ENCODE data around the gene IGLL1.
"Not testable (repeated sequence)": the region's sequence is repeated elsewhere in the genome, so short reads cannot be mapped to it uniquely, and the experiment has no call there.

IGLL1 gene

GRCh38 chr22:23591201-23591791, 11.2 kb upstream of the IGLL1 start:
- peak in 1 of 2 experiments; percentile 34 for DNase-seq

DNA sequence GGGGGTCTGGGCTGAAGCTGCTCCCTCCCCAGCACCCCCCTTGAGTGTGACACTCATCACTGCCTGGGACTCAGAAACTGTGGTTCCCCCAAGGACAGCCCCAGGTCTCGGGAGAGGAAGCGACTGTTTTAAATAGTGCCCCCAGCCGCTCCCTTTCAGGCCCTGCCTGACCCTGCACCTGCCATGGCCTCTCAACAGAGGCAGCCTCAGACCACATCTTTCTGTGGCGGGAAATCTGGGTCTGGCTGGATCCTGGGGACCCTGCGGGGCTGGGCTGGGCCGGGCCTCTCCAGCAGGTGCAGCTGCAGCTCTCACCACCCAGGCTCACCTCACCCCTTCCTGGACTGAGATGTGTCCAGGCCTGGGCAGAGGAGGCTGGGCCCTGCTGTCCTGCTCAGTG, 3.7 kb upstream of the IGLL1 start:
- no peak for DNase-seq

DNA sequence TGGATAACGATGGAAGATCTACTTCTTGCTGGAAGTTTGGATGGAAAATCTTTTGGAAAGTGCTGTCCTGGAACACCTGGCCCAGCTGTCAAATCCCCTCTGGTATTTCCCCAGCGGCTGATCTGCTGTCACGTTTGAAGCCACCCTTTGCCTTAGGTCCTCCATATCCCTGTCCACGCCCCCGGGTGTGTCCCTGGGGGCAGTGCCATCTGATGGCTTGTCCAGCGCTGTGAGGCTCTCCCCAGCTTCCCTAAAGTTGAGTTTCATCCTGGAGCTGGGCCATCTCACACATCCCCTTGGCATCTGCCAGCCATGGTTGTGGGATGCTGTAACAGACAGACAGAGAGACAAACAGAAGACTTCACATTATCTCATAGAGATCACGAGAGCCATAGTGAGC, 3.1 kb upstream of the IGLL1 start:
- DNase-seq = no peak

- no peak for DNase-seq
Measured at GRCh38 chr22:23581260-23581650, 1.2 kb upstream of the IGLL1 start.

GRCh38 chr22:23580576-23581259, 628 bp upstream of the IGLL1 start:
- no peak for DNase-seq

DNA sequence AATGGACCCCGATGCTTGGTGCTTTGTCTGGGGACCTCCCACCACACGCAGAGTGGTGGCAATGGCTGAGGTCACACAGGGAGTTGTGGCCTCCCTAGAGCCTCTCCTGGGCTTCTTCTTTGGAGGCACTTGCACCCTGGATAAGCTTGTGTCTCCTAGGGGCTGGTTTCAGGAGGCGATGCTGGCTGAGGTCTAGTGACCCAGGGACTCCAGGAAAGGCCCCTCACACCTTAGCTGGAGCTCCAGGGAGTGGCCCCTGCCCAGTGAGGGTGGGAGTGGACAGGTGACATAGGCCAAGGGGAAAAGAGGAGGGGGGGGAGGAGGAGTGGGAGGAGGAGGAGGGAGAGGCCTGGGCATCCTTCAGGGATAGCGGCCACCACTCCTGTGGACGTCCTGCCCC, 810 bp downstream of the IGLL1 start:
- DNase-seq = no peak

DNA sequence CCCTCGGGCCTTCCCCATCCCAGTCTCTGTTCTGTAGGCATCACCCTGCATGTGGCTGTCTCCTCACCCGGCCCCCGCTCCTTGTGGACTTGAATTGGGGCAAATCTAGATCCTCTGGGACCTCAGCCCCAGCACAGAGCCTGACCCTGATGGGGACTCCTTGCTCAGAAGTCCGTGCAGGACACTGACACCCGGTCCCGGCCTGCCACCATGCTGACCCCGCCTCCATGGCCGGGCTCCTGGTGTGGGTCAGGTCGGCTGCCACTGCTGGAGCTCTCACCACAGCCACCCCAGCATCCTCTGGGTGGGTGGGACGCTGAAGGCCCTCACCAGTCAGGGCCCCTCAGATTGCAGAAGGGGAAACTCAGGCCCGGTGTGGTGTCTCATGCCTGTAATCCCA, 1.8 kb downstream of the IGLL1 start:
- DNase-seq = no peak

DNA sequence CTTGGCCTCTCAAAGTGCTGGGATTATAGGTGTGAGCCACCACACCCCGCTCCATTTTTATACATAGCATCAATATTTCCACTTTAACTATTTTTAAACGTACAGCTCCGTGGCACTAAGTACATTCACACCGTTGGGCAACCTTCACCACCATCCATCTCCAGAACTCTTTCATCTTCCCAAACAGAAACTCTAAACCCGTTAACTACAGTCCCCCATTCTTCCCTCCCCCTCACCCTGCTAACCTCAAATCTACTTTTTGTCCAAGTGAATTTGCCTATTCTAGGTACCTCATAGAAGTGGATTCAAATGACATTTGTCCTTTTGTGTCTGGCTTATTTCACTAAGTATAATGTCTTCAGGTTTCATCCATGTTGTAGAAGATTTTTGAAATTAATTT, 3.4 kb downstream of the IGLL1 start:
- DNase-seq = no peak

- DNase-seq = no peak
Measured at GRCh38 chr22:23575601-23576000, 4.5 kb downstream of the IGLL1 start.

GRCh38 chr22:23574877-23575276, 5.2 kb downstream of the IGLL1 start:
- no peak for DNase-seq

DNA sequence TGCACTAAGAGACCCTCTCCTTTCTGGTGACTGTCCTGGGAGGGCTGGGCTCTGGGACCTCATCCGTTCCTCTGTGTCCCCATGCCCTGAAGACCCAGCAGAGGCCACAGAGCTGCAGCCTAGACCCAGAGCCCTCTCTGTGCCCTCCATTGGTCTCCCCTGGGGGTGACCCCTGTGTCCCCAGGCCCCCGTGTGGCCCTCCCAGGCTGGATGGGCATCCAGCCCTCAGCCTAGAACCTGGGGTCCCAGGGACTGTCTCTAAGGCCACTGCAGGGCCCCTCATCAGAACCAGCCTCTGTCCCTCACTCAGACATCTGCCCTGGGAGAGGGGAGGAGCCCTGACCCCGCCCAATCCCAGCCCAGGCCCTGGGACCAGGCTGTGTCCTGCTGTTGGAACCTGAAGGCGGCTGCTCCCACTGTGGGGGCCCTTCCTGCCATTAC, 5.7 kb downstream of the IGLL1 start:
- DNase-seq = no peak

DNA sequence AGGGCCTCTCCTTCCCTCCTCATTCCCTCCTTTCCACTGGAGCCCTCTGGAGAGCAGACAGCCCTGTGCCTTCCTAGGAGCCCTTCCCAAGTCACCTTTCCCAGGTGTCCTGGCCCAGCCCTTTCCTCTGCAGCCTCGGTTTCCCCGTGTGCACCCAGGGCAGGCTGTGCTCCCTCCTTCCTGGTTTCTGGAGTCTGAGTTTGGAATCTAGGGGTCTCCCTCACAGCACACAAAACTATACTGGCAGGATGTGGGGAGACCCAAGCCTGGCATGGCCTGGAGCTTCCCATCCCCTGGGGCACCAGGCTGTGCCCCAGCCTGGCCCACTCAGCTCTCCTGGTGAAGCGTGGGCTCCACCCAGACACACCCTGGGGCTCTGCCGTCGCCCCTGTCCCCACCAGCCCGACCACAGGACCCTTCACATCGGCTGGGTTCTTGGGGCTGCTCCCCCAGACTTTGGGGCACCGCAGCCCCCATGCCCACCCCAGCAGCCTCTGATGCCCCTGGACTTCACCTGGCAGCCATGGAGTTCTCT, 6.3 kb downstream of the IGLL1 start:
- DNase-seq = not testable (repeated sequence)

GRCh38 chr22:23573106-23573505, 7.0 kb downstream of the IGLL1 start:
- DNase-seq = not testable (repeated sequence)

GRCh38 chr22:23571486-23571885, 8.6 kb downstream of the IGLL1 start:
- DNase-seq = no peak

DNA sequence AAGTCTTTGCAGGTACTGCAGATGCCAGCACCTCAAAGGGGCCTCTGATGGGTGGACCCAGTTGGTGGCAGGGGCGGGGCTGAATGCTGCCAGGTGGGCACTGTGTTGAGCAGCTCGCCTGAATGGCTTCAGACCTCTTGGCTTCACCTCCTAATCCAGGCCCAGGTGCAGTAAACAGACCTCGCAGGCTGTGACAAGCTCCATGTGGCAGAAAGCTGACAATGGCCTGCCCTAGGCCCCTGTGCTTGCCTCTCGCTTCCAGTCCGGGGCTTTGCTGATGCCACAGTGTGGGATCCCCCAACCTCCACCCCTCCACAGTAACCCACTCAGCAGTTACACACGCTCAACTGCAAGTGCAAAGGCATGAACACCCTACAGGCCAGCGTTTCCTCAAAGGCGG, 9.4 kb downstream of the IGLL1 start:
- DNase-seq = no peak

DNA sequence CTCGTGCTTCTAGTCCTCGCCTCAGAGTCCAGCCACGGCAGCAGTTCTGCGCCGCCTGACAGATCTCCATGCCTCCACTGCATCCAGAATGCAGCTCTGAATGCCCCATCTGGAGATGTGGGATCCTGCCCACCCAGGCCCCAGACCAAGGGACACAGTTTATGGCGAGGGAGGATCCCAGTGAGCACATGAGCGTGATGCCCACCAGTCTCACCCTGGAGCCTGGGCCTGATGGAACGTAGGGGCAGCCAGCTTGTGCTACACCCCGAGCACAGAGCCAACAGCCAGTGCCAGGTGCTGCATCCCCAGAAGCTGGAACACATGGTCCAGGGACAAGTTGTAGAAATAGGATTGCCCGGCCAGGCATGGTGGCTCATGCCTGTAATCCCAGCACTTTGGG, 10.4 kb downstream of the IGLL1 start:
- no peak for DNase-seq

DNA sequence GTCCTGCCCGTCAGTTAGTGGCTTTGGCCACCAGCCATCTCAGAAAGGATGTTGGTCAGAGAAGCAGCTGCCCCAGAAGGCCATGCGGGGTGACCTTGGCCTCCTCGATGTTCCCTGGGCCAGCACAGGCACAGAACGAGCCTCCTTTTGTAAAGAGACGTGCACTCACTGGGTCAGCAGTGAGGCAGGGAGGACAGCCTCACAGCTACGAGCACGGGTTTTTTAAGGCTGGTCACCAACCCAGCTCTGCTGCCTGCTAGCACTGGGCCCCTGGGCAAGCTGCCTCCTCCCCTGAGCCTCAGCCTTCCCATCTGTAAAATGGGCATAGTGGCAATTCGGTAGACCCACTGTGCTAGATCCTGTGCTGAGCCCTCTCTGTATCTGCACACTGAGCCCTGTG, 10.8 kb downstream of the IGLL1 start:
- DNase-seq = no peak

GRCh38 chr22:23566705-23567475, 13.2 kb downstream of the IGLL1 start:
- DNase-seq = no peak

DNA sequence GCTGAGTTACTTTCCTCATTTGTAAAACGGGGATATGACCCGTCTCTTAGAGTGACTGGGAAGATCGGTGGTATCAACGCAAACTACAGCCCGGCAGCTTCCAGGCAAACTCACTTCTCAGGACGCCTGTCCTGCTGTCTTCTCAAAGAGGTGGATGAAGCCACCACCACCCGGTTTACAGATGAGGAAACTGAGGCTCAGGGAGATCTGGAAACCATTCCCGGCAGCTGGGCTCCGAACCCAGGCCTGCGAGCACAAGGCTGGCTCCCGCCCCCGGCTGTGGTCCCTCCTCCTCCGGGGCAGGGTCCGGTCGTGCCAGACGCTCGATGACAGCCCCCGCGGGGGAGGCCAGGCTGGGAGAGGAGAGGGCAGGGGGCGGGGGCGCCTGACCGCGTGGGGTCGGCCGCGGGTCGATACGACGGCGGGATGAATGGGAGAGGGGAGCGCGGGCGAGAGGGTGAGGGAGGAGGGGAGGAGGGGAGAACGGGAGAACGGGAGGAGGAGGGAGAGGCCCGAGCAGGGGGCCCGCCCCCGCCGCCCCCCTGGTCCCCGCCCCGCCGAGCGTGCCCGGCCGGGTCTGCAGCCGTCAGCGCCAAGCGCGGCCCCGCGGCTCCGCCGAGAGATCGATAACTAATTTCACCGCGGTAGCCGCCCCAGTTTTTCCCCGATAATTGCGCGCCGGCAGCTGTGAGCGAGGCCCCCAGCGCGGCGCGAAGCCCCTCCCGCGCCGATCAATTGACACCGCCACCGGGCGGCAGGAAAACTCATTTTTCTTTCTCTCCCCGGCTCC, 14.0 kb downstream of the IGLL1 start:
- no peak for DNase-seq

- peak in 1 of 2 experiments; percentile 7 for DNase-seq
Measured at GRCh38 chr22:23565305-23565914, 14.7 kb downstream of the IGLL1 start.

DNA sequence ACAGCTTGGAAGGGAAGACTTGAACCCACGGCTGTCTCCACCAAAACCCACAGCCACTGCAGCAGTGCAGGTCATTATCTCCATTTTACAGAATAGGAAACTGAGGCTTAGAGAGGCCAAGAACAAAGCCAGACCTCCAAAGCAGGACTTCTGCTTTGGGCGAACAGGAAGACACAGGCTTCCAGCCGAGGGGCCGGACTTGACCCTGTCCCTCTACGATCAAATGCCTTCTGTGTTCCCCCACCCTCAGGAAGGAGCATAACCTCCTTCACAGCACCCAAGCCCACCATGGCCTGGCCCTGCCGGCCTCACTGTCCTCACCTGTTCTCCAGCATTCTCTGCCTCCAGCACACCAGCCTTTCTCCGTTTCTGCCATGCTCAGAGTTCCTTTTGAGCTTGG, 15.8 kb downstream of the IGLL1 start:
- no peak for DNase-seq

DNA sequence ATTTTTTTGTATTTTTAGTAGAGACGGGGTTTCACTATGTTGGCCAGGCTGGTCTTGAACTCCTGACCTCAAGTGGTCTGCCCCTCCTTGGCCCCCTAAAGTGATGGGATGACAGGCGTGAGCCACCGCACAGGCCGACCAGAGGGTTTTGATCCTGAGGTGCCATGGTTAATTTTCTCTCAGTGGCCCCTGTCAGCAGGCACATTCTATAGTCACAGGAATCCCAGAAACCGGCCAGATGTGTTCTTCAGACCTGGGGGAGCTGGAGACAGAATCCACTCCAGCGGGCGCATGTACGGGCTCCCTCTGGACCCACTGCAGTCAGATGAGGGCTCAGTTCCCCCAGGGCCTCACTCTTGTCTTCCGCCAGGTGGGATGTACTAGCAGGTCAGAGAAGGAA, 17.0 kb downstream of the IGLL1 start:
- DNase-seq = no peak

DNA sequence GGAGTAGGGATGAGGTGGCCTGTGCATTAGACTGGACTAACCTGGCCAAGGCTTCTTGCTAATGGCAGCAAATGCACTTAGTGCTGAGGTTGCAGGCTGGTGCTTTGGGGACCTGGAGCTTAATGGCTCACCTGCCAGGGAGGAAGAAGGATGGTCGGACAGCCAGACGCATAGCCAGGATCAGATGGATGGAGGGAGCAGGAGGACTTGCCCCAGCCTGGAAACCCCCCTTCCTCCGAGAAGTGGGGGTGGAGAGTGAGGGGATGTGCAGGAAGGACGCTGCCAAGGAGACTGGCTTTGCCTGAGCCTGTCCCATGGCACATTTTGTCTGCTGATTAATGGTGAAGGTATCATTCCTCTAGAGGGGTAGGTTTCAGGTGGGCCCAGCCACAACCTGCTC, 17.9 kb downstream of the IGLL1 start:
- no peak for DNase-seq
